GM23338 (cell line): Measurements from ENCODE around the gene CATSPER3. TPM values are rescaled to one million over a fixed set of nuclear protein-coding genes. Genes with fewer than 3 reads are reported as not detected.

Experiments used
- ATAC-seq: fragments of 200-7000 bp; cut with Tn5 transposase; 3 replicates; pipeline ENCODE4 v1.9.1; 2020
- DNase-seq: peaks from one replicate; pipeline ENCODE4 v3.0.0-alpha.2; 2015; ENCODE audit warnings: low spot score
- H2AFZ ChIP-seq: fragments of 200-600 bp; sonication (generic); 2 replicates; pipeline ENCODE4 v1.8.0; 2016; ENCODE audit warnings: antibody characterized with exemption, mild to moderate bottlenecking, moderate library complexity
- H3F3A ChIP-seq: fragments of 200-600 bp; sonication (generic); replicated peaks from 2 replicates; pipeline ENCODE4 v1.8.0; 2017; ENCODE audit warnings: antibody characterized with exemption, mixed run types, low read depth
- H3K27ac ChIP-seq: fragments of 200-600 bp; sonication (generic); 2 replicates; pipeline ENCODE4 v1.6.1; 2016; ENCODE audit warnings: low read depth
- H3K27me3 ChIP-seq: fragments of 200-600 bp; sonication (generic); 2 replicates; pipeline ENCODE4 v1.8.0; 2016; ENCODE audit warnings: mild to moderate bottlenecking, mixed run types, moderate library complexity; ENCODE audit not compliant: insufficient read depth
- H3K36me3 ChIP-seq: fragments of 200-600 bp; sonication (generic); 2 replicates; pipeline ENCODE4 v1.8.0; 2016; ENCODE audit warnings: mild to moderate bottlenecking; ENCODE audit not compliant: insufficient read depth
- H3K4me1 ChIP-seq: fragments of 200-600 bp; sonication (generic); 2 replicates; pipeline ENCODE4 v1.8.0; 2016; ENCODE audit warnings: mild to moderate bottlenecking, moderate library complexity; ENCODE audit not compliant: insufficient read depth
- H3K4me2 ChIP-seq: fragments of 200-600 bp; sonication (generic); 2 replicates; pipeline ENCODE4 v1.7.1; 2017; ENCODE audit warnings: mixed run types
- H3K4me3 ChIP-seq: fragments of 200-600 bp; sonication (generic); 2 replicates; pipeline ENCODE4 v1.6.1; 2016; ENCODE audit warnings: mixed run types
- H3K79me2 ChIP-seq: fragments of 200-600 bp; sonication (generic); replicated peaks from 2 replicates; pipeline ENCODE4 v1.8.0; 2017; ENCODE audit warnings: mild to moderate bottlenecking; ENCODE audit not compliant: insufficient read depth
- H3K9me2 ChIP-seq: fragments of 200-600 bp; sonication (generic); 2 replicates; pipeline ENCODE4 v1.8.0; 2017; ENCODE audit not compliant: insufficient read depth
- H4K20me1 ChIP-seq: fragments of 200-600 bp; sonication (generic); replicated peaks from 2 replicates; pipeline ENCODE4 v1.8.0; 2017; ENCODE audit warnings: mild to moderate bottlenecking; ENCODE audit not compliant: insufficient read depth
- H3K27ac Mint-ChIP-seq: 2 replicates; pipeline ENCODE4 v1.8.0; 2020; ENCODE audit warnings: inconsistent platforms, mild to moderate bottlenecking, moderate library complexity, mixed read lengths
- H3K27me3 Mint-ChIP-seq: 3 replicates; pipeline ENCODE4 v1.8.0; 2022; ENCODE audit warnings: low read depth, mild to moderate bottlenecking, moderate library complexity, mixed read lengths, inconsistent platforms; ENCODE audit not compliant: insufficient read depth, poor library complexity
- H3K36me3 Mint-ChIP-seq: 3 replicates; pipeline ENCODE4 v1.8.0; 2021; ENCODE audit warnings: low read depth, mild to moderate bottlenecking, inconsistent platforms, moderate library complexity, mixed read lengths
- H3K4me1 Mint-ChIP-seq: 3 replicates; pipeline ENCODE4 v1.8.0; 2020; ENCODE audit warnings: mild to moderate bottlenecking, inconsistent platforms, mixed read lengths
- H3K4me3 Mint-ChIP-seq: 3 replicates; pipeline ENCODE4 v1.8.0; 2021; ENCODE audit warnings: moderate library complexity, mild to moderate bottlenecking, inconsistent platforms, mixed read lengths
- H3K9me3 Mint-ChIP-seq: 3 replicates; pipeline ENCODE4 v1.8.0; 2020; ENCODE audit warnings: moderate library complexity, mild to moderate bottlenecking, inconsistent platforms, mixed read lengths
- CREB1 ChIP-seq: fragments of 250-450 bp; sonication (Bioruptor Pico); IDR thresholded peaks from 2 replicates; pipeline ENCODE4 v1.5.0; 2020; ENCODE audit warnings: low read depth, mild to moderate bottlenecking, moderate library complexity
- CTCF ChIP-seq, 2 experiments: fragments of 200-600 bp in 1 of 2; sonication (generic) in 1 of 2; conservative IDR thresholded peaks; 2 replicates each; pipeline versions ENCODE4 v1.5.1 to v1.6.1; 2016 to 2017; ENCODE audit warnings: antibody characterized with exemption in 2 of 2, low read depth in 2 of 2, mild to moderate bottlenecking in 2 of 2, moderate library complexity in 1 of 2
- ETS1 ChIP-seq: IDR thresholded peaks from 2 replicates; pipeline ENCODE4 v1.6.1; 2016; ENCODE audit warnings: antibody characterized with exemption
- EZH2 ChIP-seq: fragments of 200-600 bp; sonication (generic); IDR thresholded peaks from one replicate; pipeline ENCODE4 v1.8.0; 2017; ENCODE audit warnings: antibody characterized with exemption, mild to moderate bottlenecking, low read depth; ENCODE audit not compliant: unreplicated experiment
- EZH2phosphoT487 ChIP-seq: fragments of 200-600 bp; sonication (generic); IDR thresholded peaks from one replicate; pipeline ENCODE4 v1.8.1; 2018; ENCODE audit warnings: antibody characterized with exemption; ENCODE audit not compliant: unreplicated experiment
- JUNB ChIP-seq: IDR thresholded peaks from one replicate; pipeline ENCODE4 v1.6.1; 2016; ENCODE audit warnings: antibody characterized with exemption; ENCODE audit not compliant: unreplicated experiment
- NANOG ChIP-seq: IDR thresholded peaks from 2 replicates; pipeline ENCODE4 v1.6.1; 2016; ENCODE audit warnings: antibody characterized with exemption, borderline replicate concordance
- POLR2AphosphoS5 ChIP-seq: IDR thresholded peaks from 2 replicates; pipeline ENCODE4 v1.6.1; 2016; ENCODE audit warnings: antibody characterized with exemption, low read depth
- REST ChIP-seq: IDR thresholded peaks from one replicate; pipeline ENCODE4 v1.6.1; 2018; ENCODE audit warnings: antibody characterized with exemption; ENCODE audit not compliant: unreplicated experiment
- STAT1 ChIP-seq: IDR thresholded peaks from one replicate; pipeline ENCODE4 v1.6.1; 2016; ENCODE audit warnings: antibody characterized with exemption; ENCODE audit not compliant: unreplicated experiment
- ZNF114 ChIP-seq: fragments of 250-450 bp; sonication (Bioruptor Pico); IDR thresholded peaks from 2 replicates; pipeline ENCODE4 v1.5.0; 2020; ENCODE audit warnings: mild to moderate bottlenecking, moderate library complexity
- ZNF331 ChIP-seq: fragments of 250-450 bp; sonication (Bioruptor Pico); IDR thresholded peaks from 2 replicates; pipeline ENCODE4 v1.5.0; 2020; ENCODE audit warnings: low read depth, mild to moderate bottlenecking, moderate library complexity
- ZNF462 ChIP-seq: fragments of 250-450 bp; sonication (Bioruptor Pico); IDR thresholded peaks from 2 replicates; pipeline ENCODE4 v1.5.0; 2020; ENCODE audit warnings: mild to moderate bottlenecking, moderate library complexity
- polyA plus RNA-seq: library from polyadenylated mRNA; unstranded; fragments of >200 nt; fragmentation: Nextera tagmentation; extraction: Ambion mirVana; gene quantifications from 2 replicates; pipeline ENCODE4 v1.2.1, GENCODE V29; 2016
- total RNA-seq: library from RNA; depleted of rRNA; stranded (reverse); fragments of >200 nt; shearing (Covaris generic); gene quantifications from 2 replicates; pipeline ENCODE4 v1.2.3, GENCODE V29; 2014

CATSPER3 gene
- total and polyA plus RNA-seq, 2 experiments from 2014 or later: 0.19 TPM; not detected in 1

GRCh38 chr5:134965271-134965825 lies 2.4 kb upstream of the CATSPER3 start:
- Histone ChIP-seq H3K4me1 (no peaks in the 10 kb centered on the region), H4K20me1 (no peaks in the 10 kb centered on the region; the same call in 1 of the 2 replicates), H3K9me2 (no peaks in the 10 kb centered on the region), H3K27ac (no peak overlapping the region), H3F3A (0 out of 2 replicates have a peak, but pooled peaks cover 3% of the 10 kb centered on the region), H2AFZ (no peak overlapping the region), H3K79me2 (no peaks in the 10 kb centered on the region), H3K36me3 (peaks cover 3% of the 10 kb centered on the region; the same call in 1 of the 2 replicates), H3K4me2 (no peak overlapping the region), H3K27me3 (no peaks in the 10 kb centered on the region), H3K4me3 (no peak overlapping the region)
- H3K4me3 Mint-ChIP-seq: no peak overlapping the region
- no peak overlapping the region for H3K27ac Mint-ChIP-seq
- H3K36me3 Mint-ChIP-seq: peaks cover 6% of the 10 kb centered on the region; the same call in 1 of the 3 replicates
- TF ChIP-seq ZNF462: no peak
- no peak for TF ChIP-seq CTCF (conservative IDR thresholded peaks at IDR 0.05; ENCODE audit: low read depth in 2 of 2)
- TF ChIP-seq JUNB: no peak
- no peak for TF ChIP-seq NANOG
- TF ChIP-seq REST: no peak
- no peak for TF ChIP-seq EZH2
- TF ChIP-seq CREB1 (CRISPR knock-in tag): no peak
- TF ChIP-seq STAT1: no peak
- no peak for TF ChIP-seq ZNF331
- TF ChIP-seq POLR2AphosphoS5: no peak
- TF ChIP-seq EZH2phosphoT487: no peak
- no peak for TF ChIP-seq ZNF114 (CRISPR knock-in tag)
- TF ChIP-seq ETS1: no peak
- H3K9me3 Mint-ChIP-seq: no peaks in the 10 kb centered on the region
- H3K27me3 Mint-ChIP-seq: peaks cover 1% of the 10 kb centered on the region
- ATAC-seq (no peak), DNase-seq (no peak)
- no peaks in the 10 kb centered on the region for H3K4me1 Mint-ChIP-seq
